Measurements from ENCODE around the gene LRP5.
"Not testable (repeated sequence)": the region's sequence is repeated elsewhere in the genome, so short reads cannot be mapped to it uniquely, and the experiment has no call there.

Gene LRP5

DNA sequence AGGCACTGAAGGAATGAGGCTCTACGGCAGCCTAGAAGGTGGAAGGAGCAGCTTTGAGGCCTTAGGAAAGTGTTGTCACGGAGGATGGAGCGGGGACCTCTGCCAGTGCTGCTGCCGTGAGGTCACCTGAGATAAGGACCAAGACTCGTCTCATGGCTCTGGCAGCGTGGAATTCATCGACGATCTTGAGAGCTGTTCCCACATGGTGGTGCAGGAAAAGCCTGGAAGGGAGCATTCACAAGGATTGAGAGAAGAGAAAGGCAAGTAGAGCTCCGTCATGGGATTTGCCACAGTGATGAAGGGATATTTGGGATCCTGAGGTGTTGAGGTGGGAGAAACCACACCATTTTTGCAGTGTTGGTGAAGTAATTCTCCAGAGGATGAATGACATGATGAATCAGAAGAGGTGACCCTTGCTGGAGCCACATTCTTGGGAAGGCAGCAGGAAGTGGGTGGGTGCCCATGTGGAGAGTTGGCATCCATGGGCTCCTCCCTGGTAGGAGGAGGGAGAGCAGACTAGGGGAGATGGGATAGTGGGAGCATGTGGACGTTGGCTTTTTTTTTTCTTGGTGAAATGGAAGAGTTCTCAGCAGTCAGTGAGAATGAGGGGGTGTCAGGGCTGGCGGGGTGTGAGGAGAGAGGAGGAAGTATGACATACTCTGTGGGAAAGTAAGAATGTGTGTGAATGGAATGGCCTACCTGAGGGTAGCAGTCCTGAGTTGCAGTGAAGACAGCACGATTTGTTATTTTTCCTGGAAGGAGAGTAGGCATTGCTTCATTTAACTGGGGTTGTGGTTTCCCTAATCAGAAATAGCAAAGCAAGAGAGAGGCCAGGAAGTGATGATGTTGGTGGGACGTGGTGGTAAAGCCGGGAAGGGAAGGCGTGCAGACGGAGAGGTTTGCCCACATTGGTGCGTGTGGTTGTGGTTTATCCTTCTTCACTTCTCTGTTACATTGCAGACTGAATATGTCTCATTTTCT lies 159.3 kb downstream of the LRP5 start:
- no peak for DNase-seq

DNA sequence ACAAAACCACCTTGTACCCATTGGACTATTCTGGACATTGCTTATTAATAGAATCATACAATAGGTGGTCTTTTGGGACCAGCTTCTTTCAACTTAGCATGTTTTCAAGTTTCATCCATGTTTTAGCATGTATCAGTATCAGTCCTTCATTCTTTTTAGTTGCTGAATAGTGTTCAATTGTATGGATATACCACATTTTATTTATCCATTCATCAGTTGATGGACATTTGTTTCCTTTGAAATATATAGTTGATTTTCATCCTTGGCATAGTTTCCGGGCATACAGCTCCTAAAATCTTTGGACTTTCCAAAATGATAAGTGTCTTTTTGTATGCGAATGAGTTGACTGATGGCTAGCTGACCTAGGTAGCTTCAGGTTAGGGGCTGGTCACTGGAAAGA lies 160.4 kb downstream of the LRP5 start:
- no peak for DNase-seq

- DNase-seq: no peak
These were observed 161.3 kb downstream of the LRP5 start for GRCh38 chr11:68473693-68474092.

DNA sequence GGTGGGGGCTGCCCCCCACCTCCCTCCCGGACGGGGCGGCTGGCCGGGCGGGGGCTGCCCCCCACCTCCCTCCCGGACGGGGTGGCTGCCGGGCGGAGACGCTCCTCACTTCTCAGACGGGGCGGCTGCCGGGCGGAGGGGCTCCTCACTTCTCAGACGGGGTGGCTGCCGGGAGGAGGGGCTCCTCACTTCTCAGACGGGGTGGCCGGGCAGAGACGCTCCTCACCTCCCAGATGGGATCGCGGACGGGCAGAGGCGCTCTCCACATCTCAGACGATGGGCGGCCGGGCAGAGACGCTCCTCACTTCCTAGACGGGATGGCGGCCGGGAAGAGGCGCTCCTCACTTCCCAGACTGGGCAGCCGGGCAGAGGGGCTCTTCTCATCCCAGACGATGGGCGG lies 163.2 kb downstream of the LRP5 start:
- not testable (repeated sequence) for DNase-seq

- no peak for DNase-seq
These were observed 167.0 kb downstream of the LRP5 start for GRCh38 chr11:68479390-68479789.

DNA sequence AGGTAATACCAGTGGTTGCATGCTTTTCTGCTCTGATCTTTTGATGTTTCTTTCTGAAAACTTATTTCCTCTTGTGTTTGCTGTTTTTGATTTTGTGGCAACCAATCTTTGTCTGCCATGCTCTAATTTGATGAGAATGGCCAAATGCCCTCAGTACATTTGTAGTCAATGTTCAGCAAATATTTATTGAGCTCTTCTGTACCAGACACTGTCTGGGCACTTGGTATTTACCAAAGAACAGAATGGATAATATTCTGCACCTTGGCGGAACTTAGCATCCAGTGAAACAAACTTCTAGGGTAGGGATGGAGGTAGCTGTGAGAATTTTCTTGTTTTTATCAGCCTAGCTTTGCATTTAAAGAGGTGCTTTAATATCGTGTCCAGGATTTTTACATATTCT lies 167.8 kb downstream of the LRP5 start:
- no peak for DNase-seq

GRCh38 chr11:68480852-68481510 lies 168.6 kb downstream of the LRP5 start:
- DNase-seq: no peak

DNA sequence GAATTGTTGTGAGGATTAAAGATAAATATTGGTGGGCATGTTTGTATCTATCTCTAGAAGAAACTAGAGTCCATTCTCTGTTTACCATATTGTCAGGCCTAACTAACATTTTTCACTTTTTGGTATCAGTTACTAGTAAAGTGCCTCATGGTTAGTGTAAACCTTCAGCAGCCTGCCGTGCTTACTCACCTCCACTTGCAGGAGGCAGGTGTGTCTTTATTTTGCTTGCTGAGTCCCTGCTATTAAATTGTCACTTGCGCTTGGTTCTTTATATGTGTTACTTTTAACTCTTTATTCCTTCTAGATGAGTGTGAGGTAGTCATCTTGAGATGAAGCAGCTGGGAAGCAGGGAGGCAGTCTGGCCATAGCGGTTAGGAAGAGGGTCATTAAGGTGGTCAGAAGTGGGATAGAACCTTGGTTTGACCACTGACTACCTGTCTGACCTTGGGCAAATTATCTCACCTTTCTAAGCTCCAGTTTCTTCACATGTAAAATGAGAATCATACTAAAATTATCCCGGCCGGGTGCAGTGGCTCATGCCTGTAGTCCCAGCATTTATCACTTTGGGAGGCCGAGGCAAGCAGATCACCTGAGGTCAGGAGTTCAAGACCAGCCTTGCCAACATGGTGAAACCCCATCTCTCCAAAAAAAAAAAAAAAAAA lies 169.3 kb downstream of the LRP5 start:
- no peak for DNase-seq

DNA sequence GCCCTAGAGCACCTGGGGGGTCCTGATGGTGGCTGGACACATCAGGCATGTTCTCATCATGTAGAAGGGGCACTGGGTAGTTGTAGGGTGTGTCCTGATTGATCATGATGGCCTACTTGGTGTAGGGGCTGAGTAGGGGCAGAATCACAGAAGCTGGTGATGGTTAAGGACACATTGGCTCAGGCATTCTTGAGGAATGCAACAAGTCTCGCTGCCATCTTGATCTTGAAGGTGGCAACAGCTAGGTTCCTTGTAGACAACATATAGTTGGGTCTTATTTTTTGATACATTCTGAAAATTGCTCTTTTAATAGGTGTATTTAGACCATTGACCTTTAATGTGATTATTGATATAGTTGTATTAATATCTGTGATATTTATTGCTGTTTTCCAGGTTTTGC lies 176.2 kb downstream of the LRP5 start:
- no peak for DNase-seq

DNA sequence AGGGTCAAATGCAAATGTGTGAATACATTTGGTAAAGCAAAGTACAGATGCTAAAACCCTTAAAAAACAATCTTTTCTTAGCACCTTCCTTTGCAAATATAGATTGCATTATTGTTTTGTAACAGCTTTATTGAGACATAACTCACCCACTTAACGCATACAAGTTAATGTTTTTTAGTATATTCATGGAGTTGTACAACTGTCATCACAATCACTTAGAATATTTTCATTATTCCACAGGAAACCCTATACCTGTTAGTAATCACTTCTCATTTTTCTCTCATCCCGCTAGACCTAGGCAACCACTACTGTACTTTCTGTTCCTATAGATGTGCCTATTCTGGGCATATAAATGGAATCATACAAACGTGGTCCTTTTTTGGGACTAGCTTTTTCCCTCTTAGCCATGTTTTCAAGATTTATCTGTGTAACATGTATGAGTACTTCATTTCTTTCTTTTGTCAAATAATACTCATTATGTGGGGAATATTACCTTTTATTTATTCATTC lies 182.9 kb downstream of the LRP5 start:
- no peak for DNase-seq

DNA sequence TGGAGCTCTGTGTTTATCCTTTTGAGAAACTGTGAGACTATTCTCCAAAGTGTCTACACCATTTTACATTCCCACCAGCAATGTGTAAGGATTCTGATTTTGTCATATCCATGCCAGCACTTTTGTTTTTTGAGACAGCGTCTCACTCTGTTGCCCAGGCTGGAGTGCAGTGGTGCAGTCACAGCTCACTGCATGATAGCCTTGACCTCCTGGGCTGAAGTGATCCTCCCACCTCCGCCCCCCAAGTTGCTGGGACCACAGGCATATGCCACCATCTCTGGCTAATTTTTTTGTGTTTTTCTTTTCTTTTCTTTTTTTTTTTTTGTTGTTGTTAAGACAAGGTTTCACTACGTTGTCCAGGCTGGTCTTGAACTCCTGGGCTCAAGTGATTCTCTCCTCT lies 183.5 kb downstream of the LRP5 start:
- no peak for DNase-seq

- no peak for DNase-seq
These were observed 185.4 kb downstream of the LRP5 start for GRCh38 chr11:68497761-68498160.

GRCh38 chr11:68498321-68498720 lies 185.9 kb downstream of the LRP5 start:
- no peak for DNase-seq

Measured in cortex of kidney (tissue), 1 donor.